ENCODE results near the gene LRR1.

GRCh38 chr14:49553106-49553505 is 45.6 kb upstream of the LRR1 start:
- TF ChIP-seq POLR2AphosphoS5 (IDR thresholded peaks at IDR 0.05; ENCODE audit: low read depth, low read length): no peak
- no peak for TF ChIP-seq SIN3A (IDR thresholded peaks at IDR 0.05; ENCODE audit: borderline replicate concordance, insufficient read depth, low read length)
- no peak for TF ChIP-seq REST (IDR thresholded peaks at IDR 0.05; ENCODE audit: insufficient read depth in 1 of 2, low read depth in 2 of 2, low read length in 2 of 2)
- no peak for TF ChIP-seq FOXP2 (optimal IDR thresholded peaks at IDR 0.05; ENCODE audit: borderline replicate concordance, extremely low read depth, extremely low read length, insufficient read depth)
- TF ChIP-seq TAF1 (IDR thresholded peaks at IDR 0.05; ENCODE audit: borderline replicate concordance, insufficient read depth, low read length): no peak
